Measurements from ENCODE around the gene MDP1. TPM values are rescaled to one million over a fixed set of nuclear protein-coding genes. Genes with fewer than 3 reads are reported as not detected.
"Not testable (repeated sequence)": the region's sequence is repeated elsewhere in the genome, so short reads cannot be mapped to it uniquely, and the experiment has no call there.

Gene MDP1
- total and polyA plus RNA-seq, 8 donors: 9.3 to 26.9 (median 16.1) TPM; not detected in 1

DNA sequence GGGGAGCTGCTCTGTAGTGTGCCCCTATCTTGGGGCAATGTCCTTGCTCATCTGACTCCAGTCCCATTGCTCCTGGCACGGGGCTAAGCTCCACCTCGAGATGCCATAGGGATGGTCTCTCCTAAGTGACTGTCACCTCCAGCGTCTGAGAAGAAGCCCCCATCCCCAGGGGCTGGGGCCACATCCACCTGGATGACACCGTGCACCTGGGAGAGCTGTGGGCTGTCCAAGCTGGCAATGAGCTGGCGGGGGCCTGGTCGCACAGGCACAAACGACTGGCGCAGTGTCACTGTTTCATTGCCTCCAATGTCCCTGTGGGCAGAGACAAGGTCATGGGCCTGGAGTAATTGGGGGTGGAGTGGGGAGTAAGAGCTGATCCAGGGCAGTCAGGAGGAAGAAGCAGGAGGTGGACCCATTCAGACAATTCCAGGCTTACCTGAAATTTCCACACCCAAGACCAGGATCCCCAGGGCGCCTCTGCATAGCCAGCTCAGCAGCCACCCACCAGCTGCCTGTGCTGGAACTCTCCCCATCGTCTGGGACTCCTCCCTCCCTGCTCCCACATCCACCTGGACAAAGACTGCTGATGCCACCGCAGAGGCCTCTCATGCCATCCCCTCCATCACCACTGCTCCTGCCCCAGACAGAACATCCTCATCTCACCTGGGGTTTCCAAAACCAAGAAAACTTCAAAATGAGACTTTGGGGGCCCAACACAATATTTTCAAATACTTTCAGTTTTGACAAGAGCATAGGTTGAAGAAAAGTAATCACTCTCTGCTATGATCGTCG lies 33.6 kb upstream of the MDP1 start:
- Histone ChIP-seq H3K4me3 (no peak overlapping the region), H3K4me1 (peaks cover 0 to 7% (median 0%) of the 10 kb centered on the region in 4 donors), H3K27me3 (no peaks in the 10 kb centered on the region), H3K9me3 (no peaks in the 10 kb centered on the region), H3K36me3 (peaks cover 0 to 44% (median 16%) of the 10 kb centered on the region in 4 donors), H3K27ac (no peak overlapping the region)
- TF ChIP-seq POLR2AphosphoS5 (IDR thresholded peaks at IDR 0.05) (no peak), EP300 (IDR thresholded peaks at IDR 0.05) (no peak), POLR2A (IDR thresholded peaks at IDR 0.05) (no peak), CTCF (IDR thresholded peaks at IDR 0.05) (no peak)
- DNase-seq: no peak
- 78 to 80% (median 79%) methylated on average over 11 to 13 of the region's 13 CpGs for WGBS, 5 donors
- intact Hi-C loops (cut with DNase I; ENCODE audit: low total_unique reads): loop anchor here (10.0 kb wide), 1 partner anchor 45 kb away; the partner anchor contains the start of genes DHRS1 and NOP9

DNA sequence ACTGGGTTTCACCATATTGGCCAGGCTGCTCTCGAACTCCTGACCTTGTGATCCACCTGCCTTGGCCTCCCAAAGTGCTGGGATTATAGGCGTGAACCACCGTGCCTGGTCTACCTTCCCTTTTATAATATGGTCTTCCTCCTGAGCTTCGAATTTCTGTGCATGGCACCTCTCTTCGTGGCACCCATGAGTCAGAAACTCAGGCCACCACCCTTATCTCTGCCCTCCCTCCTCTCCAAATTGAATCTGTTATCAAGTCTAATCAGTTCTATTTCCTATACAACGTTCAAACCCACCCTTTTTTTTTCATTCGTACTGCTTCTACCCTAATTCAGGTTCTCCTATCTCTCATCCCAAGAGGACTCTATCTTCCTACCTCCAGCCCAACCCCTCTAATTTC lies 31.6 kb upstream of the MDP1 start:
- peaks cover 7 to 18% (median 9%) of the 10 kb centered on the region in 4 donors for H3K4me1 ChIP-seq
- TF ChIP-seq EP300 (IDR thresholded peaks at IDR 0.05) (no peak), POLR2AphosphoS5 (IDR thresholded peaks at IDR 0.05) (no peak), CTCF (IDR thresholded peaks at IDR 0.05) (no peak)
- no peak for DNase-seq
- peaks cover 0 to 25% (median 5%) of the 10 kb centered on the region in 4 donors for H3K36me3 ChIP-seq
- intact Hi-C loops (cut with DNase I; ENCODE audit: low total_unique reads): loop anchor here (10.0 kb wide), 1 partner anchor 47 kb away; the partner anchor contains the start of genes DHRS1 and NOP9
- no peaks in the 10 kb centered on the region for H3K27me3 ChIP-seq
- H3K4me3 ChIP-seq: no peak overlapping the region
- H3K27ac ChIP-seq: no peak overlapping the region
- no peaks in the 10 kb centered on the region for H3K9me3 ChIP-seq
- 58 to 69% (median 62%) methylated on average over 7 of the region's 7 CpGs for WGBS, 5 donors

DNA sequence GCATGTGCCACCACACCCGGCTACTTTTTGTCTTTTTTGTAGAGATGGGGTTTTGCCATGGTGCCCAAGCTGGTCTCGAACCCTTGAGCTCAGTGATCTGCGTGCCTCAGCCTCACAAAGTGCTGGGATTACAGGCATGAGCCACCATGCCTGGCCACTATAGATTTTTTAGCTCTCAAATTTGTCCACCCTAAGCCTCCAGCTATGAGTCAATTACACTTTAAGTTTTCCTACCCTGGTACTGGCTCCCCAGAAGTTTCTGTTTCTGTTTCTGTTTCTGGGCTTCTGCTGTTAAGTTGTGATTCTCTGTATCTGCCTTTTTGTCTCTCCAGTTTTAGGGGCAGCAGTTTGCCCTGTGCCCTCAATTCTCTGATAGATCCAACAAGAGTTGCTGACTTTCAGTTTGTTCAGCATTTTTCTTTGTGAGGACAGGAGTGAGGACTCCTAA lies 30.9 kb upstream of the MDP1 start:
- peaks cover 0 to 21% (median 2%) of the 10 kb centered on the region in 4 donors for H3K36me3 ChIP-seq
- H3K4me1 ChIP-seq: peaks cover 7 to 21% (median 10%) of the 10 kb centered on the region in 4 donors
- no peak overlapping the region for H3K4me3 ChIP-seq
- TF ChIP-seq EP300 (IDR thresholded peaks at IDR 0.05): no peak
- no peak for TF ChIP-seq POLR2A (IDR thresholded peaks at IDR 0.05)
- no peak for TF ChIP-seq CTCF (IDR thresholded peaks at IDR 0.05)
- TF ChIP-seq POLR2AphosphoS5 (IDR thresholded peaks at IDR 0.05): no peak
- no peaks in the 10 kb centered on the region for H3K9me3 ChIP-seq
- H3K27me3 ChIP-seq: no peaks in the 10 kb centered on the region
- intact Hi-C loops (cut with DNase I; ENCODE audit: low total_unique reads): loop anchor here (10.0 kb wide), 1 partner anchor 48 kb away; the partner anchor contains the start of genes DHRS1 and NOP9
- WGBS, 5 donors: 70 to 90% (median 86%) methylated on average over 3 of the region's 3 CpGs
- DNase-seq: peak in 1 of 2 donors; percentile 45
- peak overlapping the region in 2 of 5 donors; percentile 46 to 53 for H3K27ac ChIP-seq

DNA sequence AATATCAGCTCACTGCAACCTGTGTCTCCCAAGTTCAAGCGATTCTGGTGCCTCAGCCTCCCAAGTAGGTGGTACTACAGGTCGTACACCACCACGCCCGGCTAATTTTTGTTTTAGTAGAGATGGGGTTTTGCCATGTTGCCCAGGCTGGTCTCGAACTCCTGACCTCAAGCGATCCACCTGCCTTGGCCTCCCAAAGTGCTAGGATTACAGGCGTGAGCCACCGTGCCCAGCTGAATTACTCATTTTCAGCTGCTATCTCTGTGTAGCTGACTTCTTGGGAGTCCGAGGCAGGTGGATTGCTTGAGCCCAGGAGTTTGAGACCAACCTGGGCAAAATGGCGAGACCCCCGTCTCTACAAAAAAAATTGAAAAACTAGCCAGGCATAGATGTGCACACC lies 29.5 kb upstream of the MDP1 start:
- peaks cover 21 to 35% (median 25%) of the 10 kb centered on the region in 4 donors for H3K4me1 ChIP-seq
- 91 to 97% (median 94%) methylated on average over 9 to 11 of the region's 11 CpGs for WGBS, 5 donors
- H3K36me3 ChIP-seq: peaks cover 4 to 20% (median 12%) of the 10 kb centered on the region in 4 donors
- intact Hi-C loops (cut with DNase I; ENCODE audit: low total_unique reads): loop anchor here (10.0 kb wide), 1 partner anchor 49 kb away; the partner anchor contains the start of genes DHRS1 and NOP9
- H3K9me3 ChIP-seq, H3K4me3 ChIP-seq, H3K27ac ChIP-seq, H3K27me3 ChIP-seq, DNase-seq: not testable (repeated sequence)
